HUES6 (cell line): ENCODE measurements around the gene KRTAP9-8.
"Not testable (repeated sequence)": the region's sequence is repeated elsewhere in the genome, so short reads cannot be mapped to it uniquely, and the experiment has no call there.

Source experiments
- H3K27ac ChIP-seq: 2 replicates; pipeline ENCODE4 v1.7.0; 2013; ENCODE audit warnings: low read depth, mild to moderate bottlenecking, low read length, inconsistent platforms
- H3K27me3 ChIP-seq: 2 replicates; pipeline ENCODE4 v1.6.1; 2013; ENCODE audit warnings: low read length; ENCODE audit not compliant: control insufficient read depth, insufficient read depth
- H3K36me3 ChIP-seq: 2 replicates; pipeline ENCODE4 v1.6.1; 2013; ENCODE audit warnings: low read length; ENCODE audit not compliant: control insufficient read depth, insufficient read depth
- H3K4me1 ChIP-seq: 2 replicates; pipeline ENCODE4 v1.6.1; 2013; ENCODE audit warnings: low read length; ENCODE audit not compliant: control insufficient read depth, insufficient read depth
- H3K4me3 ChIP-seq: 2 replicates; pipeline ENCODE4 v1.5.1; 2013; ENCODE audit warnings: low read depth, low read length
- H3K9ac ChIP-seq: one replicate; pipeline ENCODE4 v1.6.1; 2013; ENCODE audit warnings: mild to moderate bottlenecking, low read length
- H3K9me3 ChIP-seq: 2 replicates; pipeline ENCODE4 v1.6.1; 2013; ENCODE audit warnings: low read depth, low read length; ENCODE audit not compliant: control insufficient read depth, insufficient read depth

Gene KRTAP9-8

GRCh38 chr17:41230094-41230493 lies 7.7 kb upstream of the KRTAP9-8 start:
- H3K36me3 ChIP-seq: no peaks in the 10 kb centered on the region
- no peak overlapping the region for H3K27ac ChIP-seq

DNA sequence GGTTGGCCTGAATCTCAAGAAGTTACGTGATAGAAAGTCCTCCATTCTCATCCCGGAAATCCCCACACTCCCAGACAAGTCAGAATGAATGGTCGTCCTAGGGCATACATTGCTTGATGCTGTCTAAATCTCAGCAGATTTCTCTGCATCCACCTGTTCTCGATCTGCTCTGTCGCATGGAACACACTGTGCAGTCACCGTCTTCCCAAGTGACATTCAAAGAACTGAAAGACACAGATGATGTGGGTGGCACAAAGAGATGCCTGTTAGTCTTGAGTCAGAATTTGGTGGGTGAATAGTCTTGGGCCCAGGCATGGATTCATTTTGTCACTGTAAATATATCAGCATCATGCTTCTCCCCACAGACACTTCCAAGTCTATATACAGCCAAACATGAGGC lies 6.1 kb upstream of the KRTAP9-8 start:
- H3K4me3 ChIP-seq: no peak overlapping the region
- H3K9me3 ChIP-seq: no peaks in the 10 kb centered on the region
- H3K36me3 ChIP-seq: no peaks in the 10 kb centered on the region
- H3K4me1 ChIP-seq: no peaks in the 10 kb centered on the region
- H3K27me3 ChIP-seq: peaks cover 11% of the 10 kb centered on the region
- H3K27ac ChIP-seq: no peak overlapping the region
- H3K9ac ChIP-seq: no peak overlapping the region

More at GRCh38 chr17:41230094-41230493, 7.7 kb upstream of the KRTAP9-8 start:
- no peak overlapping the region for H3K9ac ChIP-seq
- no peaks in the 10 kb centered on the region for H3K9me3 ChIP-seq
- peaks cover 10% of the 10 kb centered on the region; the same call in 1 of the 2 replicates for H3K27me3 ChIP-seq
- no peaks in the 10 kb centered on the region for H3K4me1 ChIP-seq
- no peak overlapping the region for H3K4me3 ChIP-seq

DNA sequence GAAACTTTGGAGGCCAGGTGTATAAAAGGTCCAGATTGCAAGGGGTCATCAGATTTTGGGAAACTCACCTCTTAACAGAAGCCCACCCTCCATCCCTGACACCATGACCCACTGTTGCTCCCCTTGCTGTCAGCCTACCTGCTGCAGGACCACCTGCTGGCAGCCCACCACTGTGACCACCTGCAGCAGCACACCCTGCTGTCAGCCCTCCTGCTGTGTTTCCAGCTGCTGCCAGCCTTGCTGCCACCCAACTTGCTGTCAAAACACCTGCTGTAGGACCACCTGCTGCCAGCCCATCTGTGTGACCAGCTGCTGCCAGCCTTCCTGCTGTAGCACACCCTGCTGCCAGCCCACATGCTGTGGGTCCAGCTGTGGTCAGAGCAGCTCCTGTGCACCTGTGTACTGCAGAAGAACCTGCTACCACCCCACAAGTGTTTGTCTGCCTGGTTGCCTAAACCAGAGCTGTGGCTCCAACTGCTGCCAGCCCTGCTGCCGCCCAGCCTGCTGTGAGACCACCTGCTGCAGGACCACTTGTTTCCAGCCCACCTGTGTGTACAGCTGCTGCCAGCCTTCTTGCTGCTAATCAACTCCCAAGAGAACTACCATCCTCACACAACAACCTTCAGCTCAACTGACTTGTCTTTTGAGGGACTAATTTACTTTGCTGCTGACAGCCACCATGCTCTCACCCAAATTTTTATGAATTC lies 5.2 kb upstream of the KRTAP9-8 start, which contains the start of gene KRTAP9-3:
TSS of gene KRTAP9-3 (plus strand) at position 51 of the 707 bp plus-strand sequence. CDS start at position 104, 53 bp downstream.
- H3K9me3 ChIP-seq, H3K4me3 ChIP-seq, H3K4me1 ChIP-seq, H3K27ac ChIP-seq, H3K9ac ChIP-seq, H3K36me3 ChIP-seq: not testable (repeated sequence)
- H3K27me3 ChIP-seq: peaks cover 15% of the 10 kb centered on the region

DNA sequence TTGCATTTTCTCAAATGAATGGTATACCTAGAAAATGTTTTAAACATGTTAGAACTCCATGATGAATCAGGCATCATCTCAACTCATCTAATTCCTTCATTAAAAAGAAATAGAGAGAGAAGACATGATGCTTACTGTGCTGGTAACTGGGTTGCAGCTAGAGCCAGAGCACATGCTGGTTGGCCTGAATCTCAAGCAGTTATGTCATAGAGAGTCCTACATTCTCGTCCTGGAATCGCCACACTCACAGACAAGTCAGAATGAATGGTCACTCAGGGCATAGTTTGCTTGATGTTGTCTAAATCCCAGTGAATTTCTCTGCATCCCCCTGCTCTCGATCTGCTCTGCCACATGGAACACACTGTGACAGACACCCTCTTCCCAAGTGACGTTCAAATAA lies 683 bp upstream of the KRTAP9-8 start:
- peaks cover 15% of the 10 kb centered on the region for H3K27me3 ChIP-seq
- H3K36me3 ChIP-seq, H3K9ac ChIP-seq, H3K4me1 ChIP-seq, H3K4me3 ChIP-seq, H3K27ac ChIP-seq, H3K9me3 ChIP-seq: not testable (repeated sequence)

DNA sequence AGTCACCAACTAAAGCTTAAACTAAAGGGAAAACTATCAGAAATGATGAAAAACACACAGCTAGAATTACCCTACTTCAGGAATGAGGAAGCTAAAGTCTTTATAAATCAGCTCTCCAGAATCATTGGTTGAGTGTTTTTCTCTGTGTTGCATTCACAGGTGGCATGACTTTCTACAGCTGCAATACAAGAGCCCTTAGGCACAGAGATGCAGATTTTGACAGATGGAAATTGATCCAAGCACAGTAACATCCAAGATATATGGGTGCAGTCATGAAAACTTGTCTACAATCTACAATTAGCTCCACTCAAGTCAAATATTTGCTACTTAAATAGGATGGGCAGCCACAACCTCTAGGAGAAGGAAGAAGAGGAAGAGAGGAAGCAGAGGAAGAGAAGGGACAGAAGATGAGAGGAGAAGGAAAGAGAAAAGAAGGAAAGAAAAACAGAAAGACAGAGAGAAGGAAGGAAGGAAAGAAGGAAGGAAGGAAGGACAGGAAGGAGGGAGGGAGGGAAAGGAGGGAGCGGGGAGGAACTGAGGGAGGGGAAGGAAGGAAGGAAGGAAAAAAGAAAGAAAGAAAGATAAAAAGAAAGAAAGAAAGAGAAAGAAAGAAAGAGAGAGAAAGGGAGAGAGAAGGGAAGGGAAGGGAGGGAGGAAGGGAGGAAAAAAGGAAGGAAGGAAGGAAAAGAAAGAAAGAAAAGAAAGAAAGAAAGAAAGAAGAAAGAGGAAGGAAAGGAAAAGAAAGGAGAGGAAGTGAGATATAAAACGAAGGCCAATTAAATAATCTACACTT lies 9.4 kb downstream of the KRTAP9-8 start:
- peaks cover 23% of the 10 kb centered on the region; the same call in 1 of the 2 replicates for H3K27me3 ChIP-seq
- H3K9me3 ChIP-seq, H3K27ac ChIP-seq, H3K4me3 ChIP-seq, H3K36me3 ChIP-seq, H3K9ac ChIP-seq, H3K4me1 ChIP-seq: not testable (repeated sequence)

DNA sequence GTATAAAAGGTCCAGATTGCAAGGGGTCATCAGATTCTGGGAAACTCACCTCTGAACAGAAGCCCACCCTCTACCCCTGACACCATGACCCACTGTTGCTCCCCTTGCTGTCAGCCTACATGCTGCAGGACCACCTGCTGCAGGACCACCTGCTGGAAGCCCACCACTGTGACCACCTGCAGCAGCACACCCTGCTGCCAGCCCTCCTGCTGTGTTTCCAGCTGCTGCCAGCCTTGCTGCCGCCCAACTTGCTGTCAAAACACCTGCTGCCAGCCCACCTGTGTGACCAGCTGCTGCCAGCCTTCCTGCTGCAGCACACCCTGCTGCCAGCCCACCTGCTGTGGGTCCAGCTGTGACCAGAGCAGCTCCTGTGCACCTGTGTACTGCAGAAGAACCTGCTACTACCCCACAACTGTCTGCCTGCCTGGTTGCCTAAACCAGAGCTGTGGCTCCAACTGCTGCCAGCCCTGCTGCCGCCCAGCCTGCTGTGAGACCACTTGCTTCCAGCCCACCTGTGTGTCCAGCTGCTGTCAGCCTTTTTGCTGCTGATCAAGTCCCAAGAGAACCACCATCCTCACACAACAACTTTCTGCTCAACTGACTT lies 11.9 kb downstream of the KRTAP9-8 start, which contains the start of gene KRTAP9-4:
TSS of gene KRTAP9-4 (plus strand) at position 51 of the 604 bp plus-strand sequence. CDS start at position 85, 34 bp downstream.
- H3K27me3 ChIP-seq: peaks cover 42% of the 10 kb centered on the region
- H3K9me3 ChIP-seq, H3K27ac ChIP-seq: not testable (repeated sequence)

GRCh38 chr17:41251261-41251660 lies 13.5 kb downstream of the KRTAP9-8 start:
- H3K27ac ChIP-seq: no peak overlapping the region
- H3K27me3 ChIP-seq: peaks cover 42% of the 10 kb centered on the region
- no peaks in the 10 kb centered on the region for H3K9me3 ChIP-seq
- no peaks in the 10 kb centered on the region for H3K4me1 ChIP-seq
- no peak overlapping the region for H3K4me3 ChIP-seq
- H3K9ac ChIP-seq: no peak overlapping the region
- no peaks in the 10 kb centered on the region for H3K36me3 ChIP-seq

More for the DNA sequence above, 11.9 kb downstream of the KRTAP9-8 start, which contains the start of gene KRTAP9-4:
- not testable (repeated sequence) for H3K9ac ChIP-seq, H3K4me3 ChIP-seq, H3K4me1 ChIP-seq, H3K36me3 ChIP-seq

DNA sequence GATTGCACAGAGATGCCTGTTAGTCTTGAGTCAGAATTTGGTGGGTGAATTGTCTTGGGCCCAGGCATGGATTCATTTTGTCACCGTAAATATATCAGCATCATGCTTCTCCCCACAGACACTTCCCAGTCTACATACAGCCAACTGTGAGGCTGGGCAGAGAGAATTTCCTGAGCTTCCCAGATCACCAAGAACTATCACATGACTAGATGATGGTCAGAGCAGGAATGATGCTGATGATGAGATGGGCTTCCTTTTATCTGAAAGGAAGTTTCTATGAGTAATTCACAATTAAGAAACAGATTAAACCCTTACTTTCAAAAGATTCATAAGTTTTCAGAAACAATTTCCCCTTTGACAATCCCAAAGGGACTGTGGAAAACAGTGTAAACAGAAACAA lies 17.1 kb downstream of the KRTAP9-8 start:
- H3K27ac ChIP-seq: no peak overlapping the region
- H3K4me3 ChIP-seq: no peak overlapping the region
- no peaks in the 10 kb centered on the region for H3K36me3 ChIP-seq
- no peaks in the 10 kb centered on the region for H3K9me3 ChIP-seq
- peaks cover 48% of the 10 kb centered on the region for H3K27me3 ChIP-seq
- H3K9ac ChIP-seq: no peak overlapping the region
- no peaks in the 10 kb centered on the region for H3K4me1 ChIP-seq

DNA sequence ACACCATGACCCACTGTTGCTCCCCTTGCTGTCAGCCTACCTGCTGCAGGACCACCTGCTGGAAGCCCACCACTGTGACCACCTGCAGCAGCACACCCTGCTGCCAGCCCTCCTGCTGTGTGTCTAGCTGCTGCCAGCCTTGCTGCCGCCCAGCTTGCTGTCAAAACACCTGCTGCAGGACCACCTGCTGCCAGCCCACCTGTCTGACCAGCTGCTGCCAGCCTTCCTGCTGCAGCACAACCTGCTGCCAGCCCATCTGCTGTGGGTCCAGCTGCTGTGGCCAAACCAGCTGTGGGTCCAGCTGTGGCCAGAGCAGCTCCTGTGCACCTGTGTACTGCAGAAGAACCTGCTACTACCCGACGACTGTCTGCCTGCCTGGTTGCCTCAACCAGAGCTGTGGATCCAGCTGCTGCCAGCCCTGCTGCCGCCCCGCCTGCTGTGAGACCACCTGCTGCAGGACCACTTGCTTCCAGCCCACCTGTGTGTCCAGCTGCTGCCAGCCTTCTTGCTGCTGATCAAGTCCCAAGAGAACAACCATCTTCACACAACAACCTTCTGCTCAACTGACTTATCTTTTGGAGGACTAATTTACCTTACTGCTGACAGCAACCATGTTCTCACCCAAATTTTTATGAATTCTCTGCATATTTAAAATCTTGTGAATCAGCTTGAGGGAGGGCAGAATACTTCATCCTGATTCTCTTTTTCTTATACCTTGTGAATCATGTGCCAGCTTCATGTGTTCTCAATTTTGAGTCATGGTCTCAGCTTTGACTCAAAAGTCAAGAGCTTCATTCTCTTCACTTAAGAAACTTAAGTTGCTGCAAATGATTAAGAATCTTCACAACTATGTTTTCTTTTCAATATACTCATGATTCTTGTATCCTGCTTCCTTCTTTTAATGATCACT lies 17.8 kb downstream of the KRTAP9-8 start, which contains the start of gene KRTAP9-9:
TSS of gene KRTAP9-9 (plus strand) at position 4 of the 910 bp plus-strand sequence.
- H3K36me3 ChIP-seq, H3K9me3 ChIP-seq, H3K9ac ChIP-seq, H3K4me3 ChIP-seq, H3K27ac ChIP-seq, H3K4me1 ChIP-seq: not testable (repeated sequence)
- H3K27me3 ChIP-seq: peaks cover 46% of the 10 kb centered on the region

GRCh38 chr17:41256291-41256685 lies 18.5 kb downstream of the KRTAP9-8 start:
- Histone ChIP-seq H3K27ac (no peak overlapping the region), H3K4me1 (no peaks in the 10 kb centered on the region), H3K36me3 (no peaks in the 10 kb centered on the region), H3K9ac (no peak overlapping the region), H3K4me3 (no peak overlapping the region), H3K9me3 (no peaks in the 10 kb centered on the region), H3K27me3 (peaks cover 44% of the 10 kb centered on the region)
